ENCODE data around the gene RBFOX2. TPM values are rescaled to one million over a fixed set of nuclear protein-coding genes. Genes with fewer than 3 reads are reported as not detected.
A peak's percentile ranks its signal among the peaks of the same experiment; 100 is the strongest.

RBFOX2 gene
- total RNA-seq, 1 experiment from 2014 or later: 57.0 TPM

DNA sequence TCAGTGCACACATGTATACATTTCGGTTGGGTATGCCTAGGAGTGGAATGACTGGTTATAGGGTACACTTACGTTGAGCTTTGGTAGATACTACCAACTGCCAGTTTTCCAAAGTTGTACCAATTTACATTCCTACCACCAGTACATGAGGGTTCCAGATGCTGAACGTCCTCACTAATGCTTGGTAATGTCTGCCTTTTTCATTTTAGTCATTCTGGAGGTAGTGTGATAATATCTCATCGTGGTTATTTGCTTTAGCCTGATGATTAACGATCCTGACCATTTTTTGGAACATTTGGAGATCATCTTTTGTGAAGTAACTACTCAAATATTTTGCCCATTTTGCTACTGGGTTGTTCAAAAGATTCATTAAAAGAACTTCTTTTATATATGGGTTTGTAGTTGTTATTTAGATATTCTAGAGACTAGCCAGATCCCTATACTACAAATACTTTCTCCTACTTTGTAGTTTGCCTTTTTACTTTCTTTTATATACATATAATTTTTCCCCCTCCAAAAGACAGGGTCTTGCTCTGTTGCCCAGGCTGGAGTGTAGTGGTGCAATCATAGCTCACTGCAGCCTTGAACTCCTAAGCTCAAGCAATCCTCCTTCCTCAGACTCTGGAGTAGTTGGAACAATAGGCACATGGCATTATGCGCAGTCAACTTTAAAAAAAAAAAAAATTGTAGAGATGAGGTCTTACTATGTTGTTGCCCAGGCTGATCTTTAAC lies 62.1 kb downstream of the RBFOX2 start:
- in situ Hi-C loops (cut with HindIII; ENCODE audit: low pct_unique_long_range_greater_than_20kb, low sequenced_read_pairs): no loop called here
- no peak for DNase-seq (ENCODE audit: low read depth, low spot score)

DNA sequence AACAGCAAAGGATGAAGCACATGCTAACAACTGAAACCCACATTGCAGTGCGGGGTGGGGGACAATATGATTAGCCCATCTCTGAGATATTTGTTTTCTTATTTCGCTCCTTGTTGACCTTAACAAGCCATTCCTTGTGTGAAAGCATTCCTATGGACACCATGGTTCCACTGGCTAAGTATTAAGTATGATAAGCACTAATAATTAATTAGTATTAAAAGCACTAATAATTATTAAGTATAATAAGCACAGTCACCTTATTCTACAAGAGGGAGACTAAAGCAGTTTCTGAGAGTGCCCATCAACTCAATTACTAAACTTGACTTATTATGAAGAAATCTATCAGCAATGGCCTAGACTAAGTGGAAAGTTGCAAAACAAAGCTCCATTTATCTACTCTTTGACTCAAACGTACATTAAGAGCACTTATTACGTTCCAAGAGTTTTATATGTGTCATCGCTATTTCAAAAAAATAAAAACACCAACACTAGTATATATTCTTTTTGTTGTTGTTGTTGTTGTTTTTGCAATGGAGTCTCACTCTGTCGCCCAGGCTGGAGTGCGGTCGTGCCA lies 65.3 kb downstream of the RBFOX2 start:
- in situ Hi-C loops (cut with HindIII; ENCODE audit: low pct_unique_long_range_greater_than_20kb, low sequenced_read_pairs): no loop called here
- DNase-seq (ENCODE audit: low read depth, low spot score): peak; percentile 47

DNA sequence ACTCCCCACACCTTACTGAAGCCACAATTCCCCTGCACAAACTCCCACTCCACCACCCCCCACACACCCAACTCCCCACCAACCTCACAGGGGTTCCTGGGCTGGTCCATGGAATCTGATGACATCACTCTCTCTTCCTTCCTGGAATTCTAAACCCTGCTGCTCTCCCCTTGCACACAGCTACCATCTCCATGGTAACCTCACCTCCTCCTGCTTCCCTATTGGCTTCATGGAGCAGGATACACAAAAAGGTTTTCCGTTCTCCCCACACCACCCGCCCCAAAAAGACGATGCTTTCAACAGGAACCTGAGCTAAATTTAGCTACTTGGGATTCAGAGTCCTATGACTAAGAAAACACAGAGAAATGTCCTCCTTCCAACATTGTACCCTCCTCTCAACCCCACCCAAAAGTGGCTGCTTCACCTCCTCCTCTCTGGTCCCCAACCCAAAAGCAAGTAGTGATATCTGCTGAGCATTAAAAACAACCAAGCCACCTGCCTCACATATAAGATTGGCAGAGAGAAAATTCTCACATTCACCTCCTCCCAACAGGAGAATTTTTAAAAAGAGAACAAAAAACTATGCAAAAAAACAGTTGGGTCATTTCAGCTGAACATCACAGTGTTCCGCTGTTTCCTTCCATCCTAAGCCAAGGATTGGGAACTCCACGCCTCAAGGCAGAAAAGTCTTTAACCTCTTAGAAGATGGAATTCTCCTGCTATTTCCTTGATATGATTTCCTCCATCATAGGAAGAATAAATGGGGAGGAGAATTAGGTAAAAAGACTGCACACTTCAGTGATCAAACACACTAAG lies 66.9 kb downstream of the RBFOX2 start:
- no peak for DNase-seq (ENCODE audit: low read depth, low spot score)
- in situ Hi-C loops (cut with HindIII; ENCODE audit: low pct_unique_long_range_greater_than_20kb, low sequenced_read_pairs): no loop called here

DNA sequence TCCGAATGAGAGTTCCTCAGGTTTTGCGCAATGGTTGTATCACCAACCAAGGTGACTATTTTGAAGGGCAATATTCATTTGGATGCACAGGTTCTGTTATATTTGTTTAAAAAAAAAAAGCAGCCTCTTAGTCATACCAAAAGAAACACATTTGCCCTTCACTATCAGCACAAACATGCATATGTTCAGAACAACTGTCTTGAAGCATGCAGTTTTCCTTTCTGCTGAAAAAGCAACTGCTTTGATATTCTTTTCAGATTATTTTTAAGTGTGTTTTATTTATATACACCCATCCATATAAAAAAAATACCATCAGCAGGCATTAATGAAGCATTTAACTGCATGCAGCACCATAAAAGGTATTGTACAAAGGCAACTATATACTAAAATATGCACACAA lies 67.8 kb downstream of the RBFOX2 start:
- in situ Hi-C loops (cut with HindIII; ENCODE audit: low pct_unique_long_range_greater_than_20kb, low sequenced_read_pairs): no loop called here

DNA sequence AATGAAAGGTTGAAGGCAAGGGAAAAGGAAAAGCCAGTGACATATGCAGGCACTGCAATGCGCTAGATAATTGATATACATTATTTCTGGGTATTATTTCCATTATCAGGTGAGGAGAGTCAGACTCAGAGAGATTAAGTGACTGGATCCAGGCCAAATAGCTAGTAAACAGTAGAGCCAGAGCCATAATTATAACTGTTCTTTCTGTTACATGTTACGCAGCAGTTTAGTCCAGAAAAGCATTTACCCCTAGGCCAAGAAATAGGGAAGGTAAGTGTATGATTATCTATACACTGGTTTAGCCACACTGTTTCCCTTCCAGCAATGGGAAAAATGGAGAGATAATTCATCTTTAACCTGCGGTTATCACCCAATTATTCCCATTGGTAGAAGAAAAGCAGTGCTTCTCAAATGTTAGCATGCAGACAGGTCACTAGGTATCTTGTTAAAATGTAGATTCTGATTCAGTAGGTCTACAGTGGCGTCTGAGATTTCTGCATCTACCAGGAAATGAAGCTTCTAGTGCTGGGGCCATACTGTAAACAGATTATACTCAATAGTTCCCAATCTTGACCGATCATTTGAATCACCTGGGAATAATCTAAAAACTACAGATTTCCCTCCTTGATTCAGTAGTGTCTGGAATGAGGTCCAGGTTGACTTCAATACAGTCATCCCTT lies 69.4 kb downstream of the RBFOX2 start:
- in situ Hi-C loops (cut with HindIII; ENCODE audit: low pct_unique_long_range_greater_than_20kb, low sequenced_read_pairs): no loop called here
- DNase-seq (ENCODE audit: low read depth, low spot score): no peak

More for the DNA sequence above, 67.8 kb downstream of the RBFOX2 start:
- DNase-seq (ENCODE audit: low read depth, low spot score): no peak

DNA sequence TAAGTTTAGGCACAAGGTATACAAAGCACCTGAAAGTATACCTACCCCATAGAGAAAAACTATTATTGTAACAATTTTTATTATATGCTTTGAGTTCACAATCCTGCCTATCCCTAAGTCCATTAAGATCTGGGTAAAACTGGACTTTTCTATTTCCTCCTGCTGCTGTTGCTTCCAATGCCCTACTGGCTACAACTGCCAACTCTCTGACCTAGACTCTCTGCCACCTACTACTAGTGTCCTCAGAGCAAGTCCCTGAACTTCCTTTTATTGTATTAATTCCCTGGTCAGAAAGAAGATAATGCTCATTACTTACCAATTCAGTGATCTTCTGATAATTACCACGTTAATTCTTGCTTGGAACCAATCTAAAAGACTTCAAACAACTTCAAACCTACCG lies 70.3 kb downstream of the RBFOX2 start:
- in situ Hi-C loops (cut with HindIII; ENCODE audit: low pct_unique_long_range_greater_than_20kb, low sequenced_read_pairs): no loop called here
- DNase-seq (ENCODE audit: low read depth, low spot score): no peak

DNA sequence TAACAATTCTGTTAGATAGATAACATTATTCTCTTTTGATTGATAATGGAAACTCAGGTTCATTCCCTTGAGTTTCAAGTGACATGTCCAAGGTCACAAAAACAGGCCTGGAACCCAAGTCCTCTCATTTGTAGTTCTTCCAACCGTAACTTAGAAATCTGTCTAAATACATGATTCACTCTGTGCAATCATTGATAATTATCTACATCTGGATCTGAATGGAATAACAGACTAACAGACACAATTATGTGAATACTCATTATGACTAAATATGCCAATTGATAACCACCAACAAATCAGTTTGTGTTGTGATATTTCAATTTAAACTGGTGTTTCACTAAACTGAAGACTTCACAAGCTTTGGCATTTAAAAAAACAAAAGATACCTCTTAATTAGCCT lies 71.0 kb downstream of the RBFOX2 start:
- in situ Hi-C loops (cut with HindIII; ENCODE audit: low pct_unique_long_range_greater_than_20kb, low sequenced_read_pairs): no loop called here
- no peak for DNase-seq (ENCODE audit: low read depth, low spot score)

DNA sequence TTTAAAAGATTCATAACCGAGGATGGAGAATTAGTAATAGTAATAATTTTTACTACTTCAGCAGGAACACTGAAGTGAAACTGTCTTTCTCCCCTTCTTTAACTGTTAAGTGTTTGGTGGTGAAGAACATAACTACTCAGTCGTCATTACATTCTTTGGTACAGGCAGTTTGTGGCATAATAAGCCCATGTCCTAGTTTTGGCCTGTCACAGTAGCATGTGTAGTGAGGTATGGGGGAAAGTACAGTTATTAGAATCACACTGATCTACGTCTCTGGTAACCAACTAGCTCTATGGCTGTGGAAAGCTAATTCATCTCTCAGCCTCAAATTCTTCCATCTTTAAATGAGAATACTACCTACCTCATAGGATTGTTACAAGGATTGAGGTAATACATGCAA lies 71.8 kb downstream of the RBFOX2 start:
- in situ Hi-C loops (cut with HindIII; ENCODE audit: low pct_unique_long_range_greater_than_20kb, low sequenced_read_pairs): no loop called here
- no peak for DNase-seq (ENCODE audit: low read depth, low spot score)

DNA sequence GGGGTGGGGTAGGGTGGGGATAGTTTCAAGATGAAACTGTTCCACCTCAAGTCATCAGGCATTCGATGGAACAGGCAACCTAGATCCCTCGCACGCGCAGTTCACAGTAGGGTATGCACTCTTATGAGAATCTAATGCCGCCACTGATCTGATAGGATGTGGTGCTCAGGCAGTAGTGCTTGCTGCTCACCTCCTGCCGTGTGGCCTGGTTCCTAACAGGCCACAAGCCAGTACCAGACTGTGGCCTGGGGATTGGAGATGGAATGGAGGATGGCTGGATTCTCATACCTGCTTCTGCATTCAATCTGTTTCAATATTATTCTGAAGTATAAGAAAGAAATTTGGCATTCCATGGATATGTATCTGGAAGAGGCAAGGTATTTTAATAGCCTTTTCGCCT lies 73.1 kb downstream of the RBFOX2 start:
- DNase-seq (ENCODE audit: low read depth, low spot score): no peak
- in situ Hi-C loops (cut with HindIII; ENCODE audit: low pct_unique_long_range_greater_than_20kb, low sequenced_read_pairs): no loop called here

DNA sequence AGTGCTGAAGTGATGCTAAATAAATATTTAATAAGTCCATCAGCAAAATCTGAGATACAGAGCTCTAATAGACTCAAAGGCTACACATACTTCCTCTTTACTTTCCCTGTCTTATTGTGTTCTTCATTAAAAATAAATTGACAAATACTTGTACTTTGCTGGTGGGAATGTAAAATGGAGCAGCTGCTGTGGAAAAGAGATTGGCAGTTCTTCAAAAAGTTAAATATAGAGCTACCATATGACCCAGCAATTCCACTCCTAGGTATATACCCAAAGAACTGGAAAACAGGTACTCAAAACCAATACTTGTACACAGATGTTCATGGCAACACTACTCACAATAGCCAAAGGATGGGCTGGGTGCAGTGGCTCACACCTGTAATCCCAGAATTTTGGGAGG lies 76.0 kb downstream of the RBFOX2 start:
- in situ Hi-C loops (cut with HindIII; ENCODE audit: low pct_unique_long_range_greater_than_20kb, low sequenced_read_pairs): no loop called here
- no peak for DNase-seq (ENCODE audit: low read depth, low spot score)

DNA sequence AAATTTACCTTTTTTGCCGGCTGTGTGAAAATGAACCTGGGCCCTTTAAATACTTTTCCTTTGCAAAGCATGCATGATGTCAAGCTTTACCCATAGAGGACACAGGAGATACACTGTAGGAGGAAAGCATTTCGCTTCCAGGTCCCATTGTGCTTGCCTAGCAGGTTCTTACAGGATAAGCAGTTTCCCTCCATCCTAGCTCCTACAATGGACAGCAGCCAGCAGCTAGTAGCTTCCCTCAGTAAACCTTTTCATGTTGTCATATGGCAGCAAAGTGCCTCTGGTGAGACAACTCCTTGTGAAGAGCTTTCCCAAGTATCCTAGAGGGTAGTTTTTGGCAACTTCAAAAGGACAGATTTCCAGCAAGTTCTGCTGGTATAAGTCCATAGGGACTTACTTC lies 78.4 kb downstream of the RBFOX2 start:
- peak; percentile 11 for DNase-seq (ENCODE audit: low read depth, low spot score)
- in situ Hi-C loops (cut with HindIII; ENCODE audit: low pct_unique_long_range_greater_than_20kb, low sequenced_read_pairs): no loop called here

DNA sequence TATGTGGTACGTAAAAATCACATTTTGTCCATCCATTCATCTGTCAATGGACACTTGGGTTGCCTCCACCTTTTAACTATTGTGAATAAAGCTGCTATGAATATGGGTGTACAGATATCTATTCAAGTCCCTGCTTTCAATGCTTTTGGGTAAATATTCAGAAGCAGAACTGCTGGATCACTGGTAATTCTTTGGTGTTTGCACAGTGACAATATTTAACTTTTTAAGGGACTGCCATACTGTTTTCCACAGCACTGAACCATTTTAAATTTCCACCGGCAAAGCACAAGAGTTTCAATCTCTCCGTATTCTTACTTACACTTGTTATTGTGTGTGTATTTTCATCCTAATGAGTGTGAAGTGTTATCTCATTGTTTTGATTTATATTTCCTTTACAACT lies 79.4 kb downstream of the RBFOX2 start:
- in situ Hi-C loops (cut with HindIII; ENCODE audit: low pct_unique_long_range_greater_than_20kb, low sequenced_read_pairs): no loop called here
- no peak for DNase-seq (ENCODE audit: low read depth, low spot score)

DNA sequence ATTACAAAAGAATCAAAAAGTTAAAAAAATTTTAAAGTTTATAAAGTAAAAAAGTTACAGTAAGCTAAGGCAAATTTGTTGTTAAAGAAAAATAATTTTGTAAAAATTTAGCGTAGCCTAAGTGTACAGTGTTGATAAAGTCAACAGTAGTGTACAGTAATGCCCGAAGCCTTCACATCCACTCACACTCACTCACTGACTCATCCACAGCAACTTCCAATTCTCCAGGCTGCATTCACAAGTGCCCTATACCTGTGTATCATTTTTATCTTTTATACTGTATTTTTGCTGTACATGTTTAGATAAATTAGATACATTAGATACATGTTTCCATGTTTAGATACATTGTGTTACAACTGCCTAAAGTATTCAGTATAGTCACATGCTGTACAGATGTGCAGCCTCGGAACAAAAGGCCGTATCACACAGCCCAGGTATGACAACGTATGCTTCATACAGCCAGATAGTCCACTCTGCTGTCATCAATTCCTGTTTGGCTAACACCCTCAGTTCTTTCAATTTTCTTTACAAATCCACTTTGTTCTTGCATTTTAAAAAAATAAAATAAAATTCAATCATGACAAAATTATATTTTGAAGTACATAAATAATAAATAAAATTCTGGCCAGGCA lies 80.7 kb downstream of the RBFOX2 start:
- DNase-seq (ENCODE audit: low read depth, low spot score): no peak
- in situ Hi-C loops (cut with HindIII; ENCODE audit: low pct_unique_long_range_greater_than_20kb, low sequenced_read_pairs): no loop called here

DNA sequence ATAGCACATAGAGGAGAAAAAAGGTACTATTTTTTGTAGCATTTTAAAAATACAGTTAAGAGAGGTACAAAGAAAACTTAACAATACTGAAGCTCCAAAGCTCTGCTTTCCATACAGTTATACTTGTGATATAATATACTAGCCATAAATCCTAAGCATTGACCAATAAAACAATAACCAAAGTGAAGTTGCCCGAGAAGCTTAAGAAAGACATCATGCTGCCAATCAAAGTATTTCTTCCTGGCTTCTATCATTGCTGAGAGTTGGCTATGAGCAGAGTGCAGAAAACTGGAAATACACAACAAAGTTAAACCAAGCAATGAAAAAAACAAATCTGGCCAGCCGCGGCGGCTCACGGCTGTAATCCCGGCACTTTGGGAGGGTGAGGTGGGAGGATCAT lies 84.2 kb downstream of the RBFOX2 start:
- in situ Hi-C loops (cut with HindIII; ENCODE audit: low pct_unique_long_range_greater_than_20kb, low sequenced_read_pairs): no loop called here
- DNase-seq (ENCODE audit: low read depth, low spot score): no peak

DNA sequence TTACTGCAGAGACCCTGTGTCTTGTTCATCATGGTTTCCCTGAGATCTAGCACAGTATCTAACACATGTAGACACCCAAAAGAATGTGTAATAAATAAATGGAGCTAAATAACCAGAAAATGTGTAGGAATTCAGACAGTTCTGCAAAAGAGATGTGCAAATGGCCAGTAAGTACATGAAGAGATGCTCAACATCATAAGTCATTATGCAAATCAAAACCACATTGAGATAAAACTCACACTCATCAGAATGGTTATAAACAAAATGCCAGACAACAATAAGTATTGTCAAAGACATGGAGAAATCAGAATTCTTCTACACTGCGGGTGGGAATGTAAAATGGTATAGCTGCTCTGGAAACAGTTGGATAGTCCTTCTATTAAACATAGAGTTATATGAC lies 88.5 kb downstream of the RBFOX2 start:
- DNase-seq (ENCODE audit: low read depth, low spot score): no peak
- in situ Hi-C loops (cut with HindIII; ENCODE audit: low pct_unique_long_range_greater_than_20kb, low sequenced_read_pairs): no loop called here

DNA sequence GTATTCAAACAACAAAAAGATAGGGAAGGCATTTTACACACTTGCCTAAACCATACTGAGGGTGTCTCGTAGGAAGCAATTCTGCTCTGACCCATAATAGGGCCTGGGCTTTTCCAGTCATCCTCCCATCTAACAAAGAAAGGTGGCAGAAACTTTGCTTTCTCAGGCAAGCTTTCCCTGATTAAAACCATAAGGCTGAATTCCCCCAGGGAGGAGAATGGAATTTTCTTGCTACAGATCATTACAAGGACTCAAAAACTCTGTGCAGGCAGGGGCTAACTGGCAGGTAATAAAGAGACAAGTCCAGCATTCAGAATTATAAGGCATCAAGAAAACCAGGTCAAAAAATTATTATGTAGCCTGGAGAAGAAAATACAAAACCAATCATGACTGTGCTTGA lies 90.4 kb downstream of the RBFOX2 start:
- in situ Hi-C loops (cut with HindIII; ENCODE audit: low pct_unique_long_range_greater_than_20kb, low sequenced_read_pairs): no loop called here
- DNase-seq (ENCODE audit: low read depth, low spot score): no peak

DNA sequence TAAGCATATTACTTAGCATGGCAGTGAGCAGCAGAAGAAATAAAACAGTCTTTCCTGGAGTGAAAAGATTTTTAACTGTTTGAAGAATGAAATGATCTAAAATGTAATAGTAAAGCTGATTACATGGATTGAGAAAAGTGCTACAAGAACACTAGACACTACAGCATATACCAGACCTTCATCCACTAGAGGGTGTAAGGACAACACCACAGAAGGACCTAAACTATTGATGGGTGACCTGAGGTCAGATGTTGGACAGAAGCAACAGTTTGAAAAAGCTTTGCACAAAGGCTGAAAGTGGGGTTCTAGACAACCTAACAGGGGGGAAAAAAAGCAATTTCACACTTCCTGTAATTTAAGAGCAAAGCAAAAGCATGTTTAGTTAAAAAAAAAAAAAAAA lies 97.7 kb downstream of the RBFOX2 start:
- DNase-seq (ENCODE audit: low read depth, low spot score): peak; percentile 88
- in situ Hi-C loops (cut with HindIII; ENCODE audit: low pct_unique_long_range_greater_than_20kb, low sequenced_read_pairs): no loop called here

DNA sequence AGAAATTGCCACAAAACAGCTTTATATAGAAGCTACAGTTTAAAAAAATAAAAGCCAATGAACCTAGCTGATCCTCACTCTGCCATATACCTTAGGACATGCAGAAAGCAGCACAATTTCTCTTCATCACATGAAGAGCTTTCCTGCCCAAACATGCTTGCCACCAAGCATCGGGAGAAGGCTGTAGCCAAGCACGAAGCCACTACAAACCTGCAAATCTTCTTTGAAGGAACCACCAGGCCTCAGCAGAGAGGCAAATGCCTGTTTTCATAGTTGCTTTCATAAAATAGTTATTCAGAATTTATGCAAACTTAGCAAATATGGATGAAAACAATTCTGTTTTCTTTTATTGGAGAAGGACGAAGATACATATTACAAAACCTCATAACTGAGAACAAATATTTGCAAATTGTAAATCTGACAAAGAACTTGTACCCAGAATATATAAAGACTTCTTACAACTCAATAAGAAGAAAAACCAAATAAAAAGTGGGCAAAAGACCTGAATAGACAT lies 100.3 kb downstream of the RBFOX2 start:
- in situ Hi-C loops (cut with HindIII; ENCODE audit: low pct_unique_long_range_greater_than_20kb, low sequenced_read_pairs): no loop called here

More for the DNA sequence above, 100.3 kb downstream of the RBFOX2 start:
- DNase-seq (ENCODE audit: low read depth, low spot score): no peak

Measured in SK-MEL-5 (cell line).